ENCODE measurements around the gene GLI3.

The GLI3 gene

GRCh38 chr7:42071372-42072261 is 165.4 kb downstream of the GLI3 start:
- DNase-seq, result no peak

- DNase-seq, result no peak
Observed at GRCh38 chr7:42070068-42070467, 166.9 kb downstream of the GLI3 start.

- DNase-seq, result no peak
Observed at GRCh38 chr7:42069590-42069989, 167.4 kb downstream of the GLI3 start.

GRCh38 chr7:42068554-42069280 is 168.3 kb downstream of the GLI3 start:
- no peak for DNase-seq

GRCh38 chr7:42065942-42066341 is 171.1 kb downstream of the GLI3 start:
- peak; percentile 3 to 30 for DNase-seq

- no peak for DNase-seq
Observed at GRCh38 chr7:42065015-42065414, 172.0 kb downstream of the GLI3 start.

- no peak for DNase-seq
Observed at GRCh38 chr7:42064534-42064933, 172.5 kb downstream of the GLI3 start.

- DNase-seq, result no peak
Observed at GRCh38 chr7:42059275-42059674, 177.7 kb downstream of the GLI3 start.

GRCh38 chr7:42057331-42057730 is 179.7 kb downstream of the GLI3 start:
- no peak for DNase-seq

- no peak for DNase-seq
Observed at GRCh38 chr7:42055171-42055570, 181.8 kb downstream of the GLI3 start.

GRCh38 chr7:42053834-42054233 is 183.2 kb downstream of the GLI3 start:
- DNase-seq, result no peak

- DNase-seq, result no peak
Observed at GRCh38 chr7:42049761-42050160, 187.2 kb downstream of the GLI3 start.

- DNase-seq, result no peak
Observed at GRCh38 chr7:42046483-42046882, 190.5 kb downstream of the GLI3 start.

- no peak for DNase-seq
Observed at GRCh38 chr7:42045961-42046360, 191.0 kb downstream of the GLI3 start.

- DNase-seq, result no peak
Observed at GRCh38 chr7:42039921-42040320, 197.1 kb downstream of the GLI3 start.

GRCh38 chr7:42035210-42035609 is 201.8 kb downstream of the GLI3 start:
- peak in 1 of 2 donors; percentile 13 for DNase-seq

GRCh38 chr7:42033480-42033879 is 203.5 kb downstream of the GLI3 start:
- DNase-seq, result no peak

- no peak for DNase-seq
Observed at GRCh38 chr7:42029405-42029804, 207.6 kb downstream of the GLI3 start.

GRCh38 chr7:42027521-42027920 is 209.5 kb downstream of the GLI3 start:
- no peak for DNase-seq

- no peak for DNase-seq
Observed at GRCh38 chr7:42026622-42027197, 210.3 kb downstream of the GLI3 start.

GRCh38 chr7:42025635-42026375 is 211.2 kb downstream of the GLI3 start:
- DNase-seq, result no peak

- DNase-seq, result no peak
Observed at GRCh38 chr7:42024537-42024936, 212.5 kb downstream of the GLI3 start.

GRCh38 chr7:42023262-42023661 is 213.7 kb downstream of the GLI3 start:
- DNase-seq, result no peak
